Fibroblast of lung (primary cell): Measurements from ENCODE around the gene FN3KRP. TPM values are rescaled to one million over a fixed set of nuclear protein-coding genes. Genes with fewer than 3 reads are reported as not detected.
A peak's percentile ranks its signal among the peaks of the same experiment; 100 is the strongest.

Experiments used
- DNase-seq, 2 donors: peaks; one replicate each; pipeline versions ENCODE4 v3.0.0 to v3.0.0-alpha.2; 2010; ENCODE audit warnings: low read depth in 2 of 2
- H2AFZ ChIP-seq: 2 replicates; pipeline ENCODE4 v1.5.1; 2012; ENCODE audit warnings: low read length, control low read depth, inconsistent platforms
- H3K27ac ChIP-seq: 2 replicates; pipeline ENCODE4 v1.5.1; 2011; ENCODE audit warnings: low read length, control low read depth; ENCODE audit not compliant: insufficient read depth
- H3K27me3 ChIP-seq: 2 replicates; pipeline ENCODE4 v1.5.1; 2011; ENCODE audit warnings: mild to moderate bottlenecking, low read length; ENCODE audit not compliant: control insufficient read depth, insufficient read depth
- H3K36me3 ChIP-seq: 2 replicates; pipeline ENCODE4 v1.5.1; 2011; ENCODE audit warnings: low read length; ENCODE audit not compliant: control insufficient read depth, insufficient read depth
- H3K4me1 ChIP-seq: 2 replicates; pipeline ENCODE4 v1.5.1; 2011; ENCODE audit warnings: low read length; ENCODE audit not compliant: control insufficient read depth, insufficient read depth; ENCODE audit errors: extremely low read depth
- H3K4me2 ChIP-seq: 2 replicates; pipeline ENCODE4 v1.5.1; 2011; ENCODE audit warnings: low read length, control low read depth; ENCODE audit not compliant: insufficient read depth; ENCODE audit errors: extremely low read depth
- H3K4me3 ChIP-seq, 4 experiments: fragments of 200-600 bp in 1 of 4; sonication (generic) in 1 of 4; replicated peaks in 1 of 4; 2 replicates each; pipeline ENCODE4 v1.5.1; 2011 to 2016; ENCODE audit warnings: low read length in 4 of 4, low read depth in 3 of 4, mild to moderate bottlenecking in 3 of 4, control low read depth in 2 of 4, inconsistent platforms in 1 of 4, mixed read lengths in 1 of 4; ENCODE audit not compliant: insufficient read depth in 1 of 4; ENCODE audit errors: control extremely low read depth in 1 of 4
- H3K79me2 ChIP-seq: 2 replicates; pipeline ENCODE4 v1.5.1; 2012; ENCODE audit warnings: mild to moderate bottlenecking, low read length, inconsistent platforms; ENCODE audit not compliant: control insufficient read depth, insufficient read depth
- H3K9ac ChIP-seq: 2 replicates; pipeline ENCODE4 v1.5.1; 2011; ENCODE audit warnings: mild to moderate bottlenecking, low read length, control low read depth; ENCODE audit not compliant: insufficient read depth
- H3K9me3 ChIP-seq: 2 replicates; pipeline ENCODE4 v1.5.1; 2012; ENCODE audit warnings: low read depth, low read length; ENCODE audit not compliant: control insufficient read depth, insufficient read depth
- H4K20me1 ChIP-seq: 2 replicates; pipeline ENCODE4 v1.5.1; 2011; ENCODE audit warnings: low read length; ENCODE audit not compliant: control insufficient read depth, insufficient read depth; ENCODE audit errors: extremely low read depth
- CTCF ChIP-seq, 2 donors: IDR thresholded peaks in 1 of 2; conservative IDR thresholded peaks in 1 of 2; 1 replicate in 1 of 2; 2 replicates in 1 of 2; pipeline ENCODE4 v1.5.1; 2011 to 2012; ENCODE audit warnings: low read length in 2 of 2, control low read depth in 1 of 2, inconsistent platforms in 1 of 2, low read depth in 1 of 2, mild to moderate bottlenecking in 1 of 2
- EZH2 ChIP-seq: IDR thresholded peaks from 2 replicates; pipeline ENCODE4 v1.5.1; 2012; ENCODE audit warnings: low read length, control low read depth, mild to moderate bottlenecking; ENCODE audit errors: missing control alignments
- polyA plus RNA-seq, 2 donors: library from polyadenylated mRNA; depleted of rRNA in 1 of 2; stranded (reverse) in 1 of 2; unstranded in 1 of 2; fragments of >200 nt; gene quantifications; 2 replicates each; pipeline ENCODE4 v1.2.1, GENCODE V29; 2011 to 2012; ENCODE audit warnings: missing spikeins in 1 of 2
- total RNA-seq: library from RNA; depleted of rRNA; stranded (reverse); fragments of >200 nt; gene quantifications from 2 replicates; pipeline ENCODE4 v1.2.1, GENCODE V29; 2014

Gene FN3KRP
- total and polyA plus RNA-seq, 2 donors (not counting 1 experiment from before 2014, with no cell fraction given) = 13.2 to 16.5 TPM

GRCh38 chr17:82696259-82696658, 20.2 kb upstream of the FN3KRP start:
- Histone ChIP-seq H3K4me1 (peaks cover 5% of the 10 kb centered on the region), H3K4me2 (no peak overlapping the region), H4K20me1 (no peaks in the 10 kb centered on the region), H3K9ac (no peak overlapping the region), H2AFZ (no peak overlapping the region), H3K79me2 (no peaks in the 10 kb centered on the region), H3K27ac (no peak overlapping the region), H3K36me3 (no peaks in the 10 kb centered on the region), H3K4me3 (no peak overlapping the region), H3K27me3 (peaks cover 6% of the 10 kb centered on the region), H3K9me3 (no peaks in the 10 kb centered on the region)
- no peak for TF ChIP-seq CTCF (conservative IDR thresholded peaks at IDR 0.05 in 1 of 2, IDR thresholded peaks at IDR 0.05 in 1 of 2; ENCODE audit: low read depth in 1 of 2, low read length in 2 of 2)
- TF ChIP-seq EZH2 = no peak
- no peak for DNase-seq

GRCh38 chr17:82696916-82697807, 19.3 kb upstream of the FN3KRP start:
- Histone ChIP-seq H3K79me2 (no peaks in the 10 kb centered on the region), H3K4me1 (peaks cover 5% of the 10 kb centered on the region), H3K27me3 (peaks cover 6% of the 10 kb centered on the region), H3K4me3 (peak overlapping the region; percentile 5 to 62 (median 33)), H3K36me3 (no peaks in the 10 kb centered on the region), H3K4me2 (peak overlapping the region; percentile 94), H3K9me3 (no peaks in the 10 kb centered on the region), H3K9ac (no peak overlapping the region), H3K27ac (no peak overlapping the region), H2AFZ (no peak overlapping the region), H4K20me1 (no peaks in the 10 kb centered on the region)
- DNase-seq = no peak
- TF ChIP-seq EZH2 = no peak
- TF ChIP-seq CTCF (conservative IDR thresholded peaks at IDR 0.05 in 1 of 2, IDR thresholded peaks at IDR 0.05 in 1 of 2; ENCODE audit: low read depth in 1 of 2, low read length in 2 of 2) = no peak

DNA sequence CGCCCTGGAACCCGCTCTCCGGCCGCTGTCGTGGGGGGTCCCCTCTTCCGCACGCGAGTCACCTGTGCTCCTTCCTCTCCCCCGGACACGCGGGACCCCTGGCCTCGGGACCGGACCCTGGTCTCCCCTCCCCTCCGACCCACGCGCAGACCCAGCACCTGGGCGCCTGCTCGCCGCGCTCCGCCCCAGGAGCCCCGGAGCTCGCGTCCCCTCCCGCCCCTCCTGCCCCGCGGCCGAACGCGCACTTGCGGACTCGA, 18.8 kb upstream of the FN3KRP start:
- TF ChIP-seq CTCF (conservative IDR thresholded peaks at IDR 0.05 in 1 of 2, IDR thresholded peaks at IDR 0.05 in 1 of 2; ENCODE audit: low read depth in 1 of 2, low read length in 2 of 2) = no peak
- no peak for TF ChIP-seq EZH2
- Histone ChIP-seq H4K20me1 (no peaks in the 10 kb centered on the region), H3K4me1 (peaks cover 5% of the 10 kb centered on the region), H3K36me3 (no peaks in the 10 kb centered on the region), H3K79me2 (no peaks in the 10 kb centered on the region), H3K9me3 (no peaks in the 10 kb centered on the region), H3K4me3 (peak overlapping the region in 3 of 4 experiments; percentile 28 to 62 (median 38)), H3K9ac (peak overlapping the region; percentile 30), H2AFZ (no peak overlapping the region), H3K27ac (no peak overlapping the region), H3K4me2 (peak overlapping the region; percentile 94), H3K27me3 (peaks cover 6% of the 10 kb centered on the region)
- DNase-seq = no peak
